ENCODE results near the gene PAIP2B.
A peak's percentile ranks its signal among the peaks of the same experiment; 100 is the strongest.
"Not testable (repeated sequence)": the region's sequence is repeated elsewhere in the genome, so short reads cannot be mapped to it uniquely, and the experiment has no call there.

PAIP2B gene

GRCh38 chr2:71208756-71209155 is 18.1 kb downstream of the PAIP2B start:
- Mint-ChIP-seq H3K27me3 (peaks cover 19% of the 10 kb centered on the region), H3K27ac (ENCODE audit: low read depth) (no peak overlapping the region), H3K9me3 (no peaks in the 10 kb centered on the region), H3K4me1 (no peaks in the 10 kb centered on the region), H3K36me3 (ENCODE audit: insufficient read depth) (no peaks in the 10 kb centered on the region), H3K4me3 (no peak overlapping the region)
- no peak for ATAC-seq (replicated peaks; ENCODE audit: extremely low read depth, poor library complexity, severe bottlenecking)
- no peak for DNase-seq (ENCODE audit: low spot score in 2 of 2)

GRCh38 chr2:71207601-71208000 is 19.3 kb downstream of the PAIP2B start:
- Mint-ChIP-seq H3K9me3 (no peaks in the 10 kb centered on the region), H3K27me3 (peaks cover 19% of the 10 kb centered on the region), H3K4me1 (no peaks in the 10 kb centered on the region), H3K36me3 (ENCODE audit: insufficient read depth) (no peaks in the 10 kb centered on the region), H3K4me3 (no peak overlapping the region), H3K27ac (ENCODE audit: low read depth) (no peak overlapping the region)
- DNase-seq (ENCODE audit: low spot score in 2 of 2) (no peak), ATAC-seq (replicated peaks; ENCODE audit: extremely low read depth, poor library complexity, severe bottlenecking) (no peak)

- Mint-ChIP-seq H3K9me3 (no peaks in the 10 kb centered on the region), H3K27me3 (peaks cover 19% of the 10 kb centered on the region), H3K36me3 (ENCODE audit: insufficient read depth) (no peaks in the 10 kb centered on the region), H3K4me3 (no peak overlapping the region), H3K27ac (ENCODE audit: low read depth) (no peak overlapping the region), H3K4me1 (no peaks in the 10 kb centered on the region)
- ATAC-seq (replicated peaks; ENCODE audit: extremely low read depth, poor library complexity, severe bottlenecking) (no peak), DNase-seq (ENCODE audit: low spot score in 2 of 2) (no peak)
These were observed 20.6 kb downstream of the PAIP2B start for GRCh38 chr2:71206271-71206670.

GRCh38 chr2:71191570-71191943 is 35.3 kb downstream of the PAIP2B start:
- H3K36me3 Mint-ChIP-seq (ENCODE audit: insufficient read depth): peaks cover 2% of the 10 kb centered on the region
- DNase-seq (ENCODE audit: low spot score in 2 of 2) (no peak), ATAC-seq (replicated peaks; ENCODE audit: extremely low read depth, poor library complexity, severe bottlenecking) (no peak)
- H3K9me3 Mint-ChIP-seq: peaks cover 10% of the 10 kb centered on the region
- H3K4me3 Mint-ChIP-seq: no peak overlapping the region
- H3K4me1 Mint-ChIP-seq: no peaks in the 10 kb centered on the region
- no peak overlapping the region for H3K27ac Mint-ChIP-seq (ENCODE audit: low read depth)
- no peaks in the 10 kb centered on the region for H3K27me3 Mint-ChIP-seq

GRCh38 chr2:71190656-71191569 is 36.0 kb downstream of the PAIP2B start:
- peaks cover 7% of the 10 kb centered on the region for H3K9me3 Mint-ChIP-seq
- peaks cover 2% of the 10 kb centered on the region for H3K36me3 Mint-ChIP-seq (ENCODE audit: insufficient read depth)
- H3K4me1 Mint-ChIP-seq: no peaks in the 10 kb centered on the region
- DNase-seq (ENCODE audit: low spot score in 2 of 2) (no peak), ATAC-seq (replicated peaks; ENCODE audit: extremely low read depth, poor library complexity, severe bottlenecking) (no peak)
- H3K27ac Mint-ChIP-seq (ENCODE audit: low read depth): no peak overlapping the region
- H3K27me3 Mint-ChIP-seq: no peaks in the 10 kb centered on the region
- H3K4me3 Mint-ChIP-seq: no peak overlapping the region

GRCh38 chr2:71187589-71187988 is 39.3 kb downstream of the PAIP2B start:
- ATAC-seq (replicated peaks; ENCODE audit: extremely low read depth, poor library complexity, severe bottlenecking): no peak
- Mint-ChIP-seq H3K4me1 (no peaks in the 10 kb centered on the region), H3K27me3 (no peaks in the 10 kb centered on the region), H3K27ac (ENCODE audit: low read depth) (no peak overlapping the region), H3K9me3 (no peaks in the 10 kb centered on the region), H3K4me3 (no peak overlapping the region), H3K36me3 (ENCODE audit: insufficient read depth) (peaks cover 2% of the 10 kb centered on the region)
- DNase-seq (ENCODE audit: low spot score in 2 of 2): no peak

- ATAC-seq (replicated peaks; ENCODE audit: extremely low read depth, poor library complexity, severe bottlenecking) (no peak), DNase-seq (ENCODE audit: low spot score in 2 of 2) (no peak)
- Mint-ChIP-seq H3K27ac (ENCODE audit: low read depth) (no peak overlapping the region), H3K9me3 (no peaks in the 10 kb centered on the region), H3K27me3 (no peaks in the 10 kb centered on the region), H3K36me3 (ENCODE audit: insufficient read depth) (peaks cover 2% of the 10 kb centered on the region), H3K4me1 (no peaks in the 10 kb centered on the region), H3K4me3 (no peak overlapping the region)
These were observed 39.9 kb downstream of the PAIP2B start for GRCh38 chr2:71186973-71187372.

- not testable (repeated sequence) for H3K4me1 Mint-ChIP-seq; H3K27ac Mint-ChIP-seq (ENCODE audit: low read depth); ATAC-seq (replicated peaks; ENCODE audit: extremely low read depth, poor library complexity, severe bottlenecking); H3K4me3 Mint-ChIP-seq; H3K9me3 Mint-ChIP-seq; H3K27me3 Mint-ChIP-seq; H3K36me3 Mint-ChIP-seq (ENCODE audit: insufficient read depth); DNase-seq (ENCODE audit: low spot score in 2 of 2)
These were observed 43.4 kb downstream of the PAIP2B start for GRCh38 chr2:71183306-71184115.

GRCh38 chr2:71181316-71181715 is 45.6 kb downstream of the PAIP2B start:
- DNase-seq (ENCODE audit: low spot score in 2 of 2) (no peak), ATAC-seq (replicated peaks; ENCODE audit: extremely low read depth, poor library complexity, severe bottlenecking) (no peak)
- Mint-ChIP-seq H3K27me3 (peaks cover 23% of the 10 kb centered on the region), H3K9me3 (no peaks in the 10 kb centered on the region), H3K36me3 (ENCODE audit: insufficient read depth) (no peaks in the 10 kb centered on the region), H3K27ac (ENCODE audit: low read depth) (peak overlapping the region; percentile 32), H3K4me1 (no peaks in the 10 kb centered on the region), H3K4me3 (no peak overlapping the region)

GRCh38 chr2:71178836-71179235 is 48.1 kb downstream of the PAIP2B start:
- not testable (repeated sequence) for H3K4me3 Mint-ChIP-seq; H3K36me3 Mint-ChIP-seq (ENCODE audit: insufficient read depth); DNase-seq (ENCODE audit: low spot score in 2 of 2); H3K27ac Mint-ChIP-seq (ENCODE audit: low read depth); ATAC-seq (replicated peaks; ENCODE audit: extremely low read depth, poor library complexity, severe bottlenecking); H3K4me1 Mint-ChIP-seq; H3K9me3 Mint-ChIP-seq
- peaks cover 30% of the 10 kb centered on the region for H3K27me3 Mint-ChIP-seq

- Mint-ChIP-seq H3K36me3 (ENCODE audit: insufficient read depth) (no peaks in the 10 kb centered on the region), H3K4me1 (no peaks in the 10 kb centered on the region), H3K27me3 (peaks cover 30% of the 10 kb centered on the region), H3K9me3 (no peaks in the 10 kb centered on the region), H3K4me3 (no peak overlapping the region), H3K27ac (ENCODE audit: low read depth) (no peak overlapping the region)
- DNase-seq (ENCODE audit: low spot score in 2 of 2) (no peak), ATAC-seq (replicated peaks; ENCODE audit: extremely low read depth, poor library complexity, severe bottlenecking) (no peak)
These were observed 52.7 kb downstream of the PAIP2B start for GRCh38 chr2:71174207-71174606.

GRCh38 chr2:71173096-71173495 is 53.8 kb downstream of the PAIP2B start:
- DNase-seq (ENCODE audit: low spot score in 2 of 2) (no peak), ATAC-seq (replicated peaks; ENCODE audit: extremely low read depth, poor library complexity, severe bottlenecking) (no peak)
- H3K4me3 Mint-ChIP-seq: no peak overlapping the region
- H3K9me3 Mint-ChIP-seq: no peaks in the 10 kb centered on the region
- H3K4me1 Mint-ChIP-seq: no peaks in the 10 kb centered on the region
- no peak overlapping the region for H3K27ac Mint-ChIP-seq (ENCODE audit: low read depth)
- H3K36me3 Mint-ChIP-seq (ENCODE audit: insufficient read depth): no peaks in the 10 kb centered on the region
- H3K27me3 Mint-ChIP-seq: peaks cover 24% of the 10 kb centered on the region

GRCh38 chr2:71166812-71167211 is 60.1 kb downstream of the PAIP2B start:
- Mint-ChIP-seq H3K36me3 (ENCODE audit: insufficient read depth) (peaks cover 5% of the 10 kb centered on the region), H3K27me3 (peaks cover 37% of the 10 kb centered on the region), H3K4me3 (no peak overlapping the region), H3K4me1 (no peaks in the 10 kb centered on the region), H3K9me3 (no peaks in the 10 kb centered on the region), H3K27ac (ENCODE audit: low read depth) (no peak overlapping the region)
- DNase-seq (ENCODE audit: low spot score in 2 of 2) (no peak), ATAC-seq (replicated peaks; ENCODE audit: extremely low read depth, poor library complexity, severe bottlenecking) (no peak)
